SH-SY5Y (cell line): ENCODE measurements around the gene LATS1.

Experiments used
- GATA2 ChIP-seq: IDR thresholded peaks from 2 replicates; pipeline ENCODE4 v1.6.1; 2011; ENCODE audit warnings: mild to moderate bottlenecking, low read depth, low read length
- GATA3 ChIP-seq: IDR thresholded peaks from 2 replicates; pipeline ENCODE4 v1.6.1; 2011; ENCODE audit warnings: low read depth, mild to moderate bottlenecking, low read length, moderate library complexity

LATS1 gene

GRCh38 chr6:149734915-149735314 is 17.0 kb upstream of the LATS1 start:
- TF ChIP-seq GATA3 (no peak), GATA2 (no peak)

DNA sequence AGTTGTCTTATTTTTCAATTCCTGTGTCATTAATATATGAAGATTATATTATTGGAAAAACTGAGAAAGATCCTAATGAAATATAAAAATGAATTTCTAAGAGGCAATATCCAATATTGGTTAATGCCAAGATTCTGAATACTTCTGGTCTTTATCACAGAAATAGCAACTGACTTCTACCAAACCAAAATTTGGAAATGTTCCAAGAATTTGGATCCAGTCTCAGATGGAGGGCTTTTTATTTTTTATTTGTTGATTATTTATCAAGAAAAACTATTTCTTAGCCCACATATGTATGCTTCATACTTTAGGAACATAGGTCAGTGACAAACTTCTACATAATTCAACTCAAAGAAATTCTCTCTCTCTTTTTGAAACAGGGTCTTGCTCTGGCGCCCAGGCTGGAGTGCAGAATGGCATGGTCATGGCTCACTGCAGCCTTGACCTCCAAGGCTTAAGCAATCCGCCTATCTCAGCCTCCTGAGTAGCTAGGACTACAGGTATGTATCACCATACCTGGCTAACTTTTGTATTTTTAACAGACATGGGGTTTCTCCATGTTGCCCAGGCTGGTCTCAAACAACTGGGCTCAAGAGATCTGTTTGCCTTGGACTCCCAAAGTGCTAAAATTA is 15.3 kb upstream of the LATS1 start:
- TF ChIP-seq GATA2, result no peak
- TF ChIP-seq GATA3, result no peak

- TF ChIP-seq GATA2 (no peak), GATA3 (no peak)
Observed at GRCh38 chr6:149729824-149730223, 11.9 kb upstream of the LATS1 start.

- TF ChIP-seq GATA2 (no peak), GATA3 (no peak)
Observed at GRCh38 chr6:149728499-149729234, 10.8 kb upstream of the LATS1 start.

DNA sequence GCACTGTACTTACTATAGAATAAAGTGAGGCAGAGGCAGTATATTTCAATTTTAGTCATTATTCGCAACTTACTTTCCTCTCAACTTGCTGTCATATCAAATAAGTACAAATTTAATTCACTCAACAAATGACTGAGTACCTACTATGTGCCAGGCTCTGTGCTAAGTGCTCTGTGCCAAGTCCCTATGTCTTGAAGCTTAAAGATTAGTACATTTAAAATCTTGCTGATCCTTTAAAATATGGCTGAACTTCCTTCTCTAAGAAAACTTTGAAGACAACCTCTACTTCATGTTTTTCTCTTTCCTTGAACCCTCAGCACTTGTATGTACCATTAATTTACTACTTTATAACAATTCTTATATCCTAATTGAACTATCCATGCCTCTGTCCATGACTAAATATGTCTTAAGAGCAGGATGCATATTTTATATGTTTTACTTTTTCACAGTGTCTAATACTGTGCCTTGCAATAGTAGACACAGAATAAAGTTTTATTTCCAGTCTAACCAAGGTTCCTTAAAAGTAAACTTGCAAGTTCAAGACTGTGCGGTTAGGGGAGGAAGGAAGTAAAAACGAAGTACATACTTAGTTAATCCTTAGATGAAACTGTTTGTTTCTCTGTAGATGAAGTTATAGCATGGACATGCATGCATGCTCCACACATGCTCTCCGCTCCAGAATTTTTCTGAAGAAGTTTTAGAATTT is 10.0 kb upstream of the LATS1 start:
- no peak for TF ChIP-seq GATA3
- TF ChIP-seq GATA2, result no peak

DNA sequence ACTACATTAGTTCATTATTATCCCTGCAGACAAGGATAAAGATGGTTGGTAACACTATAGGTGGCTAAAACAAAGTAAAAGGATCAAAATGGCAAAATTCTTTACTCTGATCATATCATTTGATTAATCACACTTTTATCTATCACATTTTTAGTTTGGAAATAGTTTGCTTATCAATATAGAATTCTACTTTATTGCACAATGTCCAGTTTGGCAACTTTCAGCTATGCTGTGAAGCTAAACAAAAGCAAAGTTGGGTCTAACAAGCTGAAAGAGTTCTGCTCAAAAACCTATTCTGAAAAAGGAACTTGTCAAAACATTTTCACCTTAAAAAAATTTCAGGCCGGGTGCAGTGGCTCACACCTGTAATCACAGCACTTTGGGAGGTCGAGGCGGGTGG is 7.9 kb upstream of the LATS1 start:
- no peak for TF ChIP-seq GATA2
- no peak for TF ChIP-seq GATA3

DNA sequence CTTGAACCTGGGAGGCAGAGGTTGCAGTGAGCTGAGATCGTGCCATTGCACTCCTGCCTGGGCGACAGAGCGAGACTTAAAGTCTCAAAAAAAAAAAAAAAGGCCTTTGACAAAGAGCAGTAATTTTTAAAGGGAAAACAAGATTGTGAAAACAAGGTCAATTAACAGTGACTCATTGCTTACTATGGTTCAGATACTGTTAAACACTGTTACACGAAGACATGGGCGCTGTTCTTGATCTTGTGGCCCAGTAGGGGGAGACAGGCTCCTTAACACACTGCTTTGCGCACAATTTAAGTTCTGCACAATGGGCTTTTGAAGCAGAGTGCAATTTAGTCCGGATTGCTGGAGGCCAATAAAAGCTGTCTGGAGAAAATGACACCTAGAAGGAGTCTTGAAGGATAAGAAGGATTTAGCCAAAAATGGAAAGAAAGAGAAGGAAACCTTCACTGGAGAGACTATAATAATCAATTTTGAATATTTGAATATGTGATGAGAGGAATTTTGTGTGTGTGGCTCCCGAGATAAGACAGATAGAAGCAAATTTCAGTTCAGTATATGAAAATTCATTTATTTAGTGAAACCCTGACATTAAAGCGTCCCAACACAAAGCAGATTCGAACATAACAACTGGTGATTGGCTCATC is 6.0 kb upstream of the LATS1 start:
- no peak for TF ChIP-seq GATA3
- no peak for TF ChIP-seq GATA2

GRCh38 chr6:149723262-149723661 is 5.4 kb upstream of the LATS1 start:
- no peak for TF ChIP-seq GATA2
- TF ChIP-seq GATA3, result no peak

DNA sequence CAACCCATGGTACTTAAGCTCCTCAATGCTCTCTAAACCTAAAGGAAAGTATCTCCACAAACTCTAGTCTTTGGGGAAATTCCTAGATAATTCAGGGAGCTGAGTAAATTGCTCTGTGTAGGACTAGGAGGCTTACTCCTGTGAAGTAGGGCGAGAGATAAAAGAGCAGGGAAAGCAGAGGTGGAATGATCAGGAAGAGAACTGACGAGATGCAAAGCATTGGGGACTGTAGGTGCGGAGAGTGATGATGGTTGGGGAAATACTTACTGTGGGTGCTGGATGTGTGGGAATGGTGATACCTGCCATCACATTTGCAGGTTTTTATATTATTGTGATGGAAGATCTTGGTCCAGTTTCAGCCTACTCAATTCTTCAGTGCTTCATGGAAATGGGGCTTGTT is 1.6 kb upstream of the LATS1 start:
- TF ChIP-seq GATA2, result no peak
- TF ChIP-seq GATA3, result no peak

GRCh38 chr6:149717255-149717587 is 680 bp downstream of the LATS1 start:
- no peak for TF ChIP-seq GATA2
- TF ChIP-seq GATA3, result no peak

DNA sequence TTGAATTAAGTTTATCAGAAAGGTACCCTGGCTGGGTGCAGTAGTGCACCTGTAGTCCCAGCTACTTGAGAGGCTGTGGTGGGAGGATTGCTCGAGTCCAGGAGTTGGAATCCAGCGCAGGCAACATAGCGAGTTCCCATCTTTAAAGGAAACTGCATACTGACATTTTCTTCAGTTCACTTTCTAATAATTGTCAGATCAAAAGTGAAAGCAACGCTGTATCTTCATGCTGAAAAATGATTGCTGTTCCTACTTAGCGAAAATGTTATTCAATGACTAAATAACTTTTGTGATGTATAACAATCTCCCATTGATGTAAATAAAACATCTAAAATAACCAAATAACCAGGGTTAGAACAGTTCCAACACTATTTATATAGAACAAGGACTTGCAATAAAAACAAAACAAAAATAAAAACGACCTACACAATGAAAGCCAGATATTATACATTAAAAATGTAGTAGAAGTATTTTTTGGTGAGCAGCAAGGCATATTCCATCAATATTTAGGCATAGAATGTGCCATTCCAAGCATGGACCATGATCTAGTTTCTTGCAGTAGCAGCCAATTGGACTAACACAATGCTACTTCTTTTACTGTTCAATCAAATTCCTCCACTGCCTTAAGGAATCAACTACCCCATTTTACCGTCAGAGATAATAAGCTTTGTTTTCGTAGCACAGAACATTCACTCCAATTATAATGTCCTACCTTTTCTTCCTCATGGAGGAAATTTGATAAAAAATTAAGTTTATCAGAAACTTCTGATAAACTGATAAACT is 1.5 kb downstream of the LATS1 start:
- no peak for TF ChIP-seq GATA2
- TF ChIP-seq GATA3, result no peak

DNA sequence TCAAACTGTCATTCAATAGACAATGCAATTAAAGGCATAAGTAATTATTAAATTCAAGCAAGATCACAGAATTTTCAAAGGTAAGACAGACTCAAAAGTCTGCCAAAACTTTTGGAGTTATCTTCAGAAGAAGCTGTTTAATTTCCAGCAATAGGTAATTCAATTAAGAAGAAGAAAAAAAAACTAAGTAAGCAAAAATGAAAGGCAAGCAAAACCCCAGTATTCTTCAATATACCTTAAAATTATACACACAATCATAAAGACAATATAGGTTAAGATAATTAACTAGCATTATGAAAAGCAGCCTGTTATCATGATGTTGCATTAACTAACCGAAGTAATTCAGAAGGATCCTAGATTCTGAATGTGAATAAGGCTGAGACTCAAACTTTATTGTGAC is 3.5 kb downstream of the LATS1 start:
- TF ChIP-seq GATA2, result no peak

DNA sequence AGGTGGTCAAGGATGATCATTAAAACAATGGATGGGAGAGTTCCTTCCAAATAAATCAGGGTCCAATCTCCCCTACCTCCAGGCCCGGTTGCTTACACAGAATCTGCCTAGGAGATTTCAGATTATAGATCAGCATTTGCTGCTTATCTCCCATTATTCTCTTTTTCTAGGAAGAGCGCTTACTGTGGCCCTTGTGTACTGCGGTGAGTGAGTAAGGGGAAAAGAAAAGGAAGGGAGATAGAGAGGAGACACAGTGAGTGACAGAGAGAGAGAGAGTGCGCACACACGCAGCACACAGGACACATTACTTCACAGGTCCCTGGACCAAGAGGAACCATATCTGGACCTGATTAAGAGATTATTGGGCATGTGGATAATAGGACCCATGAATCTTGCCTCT is 6.2 kb downstream of the LATS1 start:
- TF ChIP-seq GATA3, result no peak

DNA sequence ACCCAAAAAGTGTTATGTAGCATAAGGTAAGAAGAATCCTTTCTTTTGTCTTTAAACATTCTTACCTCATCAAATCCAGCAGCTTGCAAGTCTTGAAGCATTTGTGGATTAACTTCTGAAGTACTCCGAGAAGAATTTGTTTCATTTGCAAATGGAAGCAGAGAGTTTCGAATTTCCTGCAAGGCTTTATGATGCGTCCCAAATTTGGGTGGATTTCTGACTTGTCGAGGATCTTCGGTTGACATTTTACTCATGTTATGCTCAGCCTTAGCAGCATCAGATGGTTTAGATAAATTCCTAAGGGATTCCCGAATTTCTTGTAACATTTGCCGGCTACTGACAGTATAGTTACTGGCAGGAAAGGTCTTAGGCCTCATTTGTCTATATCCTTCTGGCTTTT is 16.2 kb downstream of the LATS1 start:
- TF ChIP-seq GATA2 (no peak), GATA3 (no peak)
